GM19468 (cell line): Measurements from ENCODE around the gene CCDC12.

Experiments
- ATAC-seq: cut with Tn5 transposase; IDR thresholded peaks from one replicate; pipeline ENCODE4 v1.9.1; 2021; ENCODE audit warnings: mild to moderate bottlenecking, moderate library complexity, moderate number of reproducible peaks; ENCODE audit not compliant: unreplicated experiment; ENCODE audit errors: extremely low read depth

CCDC12 gene

DNA sequence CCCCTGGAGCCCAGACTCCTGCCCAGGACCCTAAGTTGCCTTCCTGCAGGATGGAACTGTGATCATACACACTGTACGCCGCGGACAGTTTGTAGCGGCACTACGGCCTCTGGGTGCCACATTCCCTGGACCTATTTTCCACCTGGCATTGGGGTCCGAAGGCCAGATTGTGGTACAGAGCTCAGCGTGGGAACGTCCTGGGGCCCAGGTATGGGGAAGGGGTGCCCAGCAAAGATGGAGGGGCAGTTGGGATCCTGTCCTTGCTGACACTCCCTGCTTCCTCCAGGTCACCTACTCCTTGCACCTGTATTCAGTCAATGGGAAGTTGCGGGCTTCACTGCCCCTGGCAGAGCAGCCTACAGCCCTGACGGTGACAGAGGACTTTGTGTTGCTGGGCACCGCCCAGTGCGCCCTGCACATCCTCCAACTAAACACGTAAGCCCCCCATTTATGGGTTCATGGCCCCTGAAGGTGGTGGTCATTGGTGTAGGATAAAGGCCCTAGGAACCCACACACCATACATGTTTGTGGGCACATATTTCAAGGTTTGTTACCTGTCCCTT lies 31.8 kb upstream of the CCDC12 start:
- ATAC-seq, result no peak

DNA sequence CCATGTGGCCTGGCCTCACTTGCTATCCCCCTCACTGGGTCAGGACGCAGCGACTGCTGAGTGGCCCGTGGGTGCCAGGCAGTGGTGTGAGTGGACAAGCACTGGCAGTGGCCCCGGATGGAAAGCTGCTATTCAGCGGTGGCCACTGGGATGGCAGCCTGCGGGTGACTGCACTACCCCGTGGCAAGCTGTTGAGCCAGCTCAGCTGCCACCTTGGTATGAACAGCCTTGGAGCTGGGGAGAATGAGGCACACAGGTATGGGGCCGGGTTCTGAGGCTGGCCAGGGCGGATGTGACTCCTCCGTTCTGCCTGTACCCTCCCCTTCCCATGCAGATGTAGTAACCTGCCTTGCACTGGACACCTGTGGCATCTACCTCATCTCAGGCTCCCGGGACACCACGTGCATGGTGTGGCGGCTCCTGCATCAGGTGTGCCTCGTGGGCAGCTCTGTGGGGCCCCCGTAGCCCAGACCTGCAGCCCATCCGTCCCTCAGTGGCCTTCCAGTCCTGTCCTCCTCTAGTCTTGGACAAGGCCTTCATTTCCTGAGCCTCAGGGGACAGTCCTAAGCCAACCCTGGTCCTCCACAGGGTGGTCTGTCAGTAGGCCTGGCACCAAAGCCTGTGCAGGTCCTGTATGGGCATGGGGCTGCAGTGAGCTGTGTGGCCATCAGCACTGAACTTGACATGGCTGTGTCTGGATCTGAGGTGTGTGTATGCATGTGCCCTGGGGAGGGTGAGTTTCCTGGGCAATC lies 31.1 kb upstream of the CCDC12 start:
- no peak for ATAC-seq

DNA sequence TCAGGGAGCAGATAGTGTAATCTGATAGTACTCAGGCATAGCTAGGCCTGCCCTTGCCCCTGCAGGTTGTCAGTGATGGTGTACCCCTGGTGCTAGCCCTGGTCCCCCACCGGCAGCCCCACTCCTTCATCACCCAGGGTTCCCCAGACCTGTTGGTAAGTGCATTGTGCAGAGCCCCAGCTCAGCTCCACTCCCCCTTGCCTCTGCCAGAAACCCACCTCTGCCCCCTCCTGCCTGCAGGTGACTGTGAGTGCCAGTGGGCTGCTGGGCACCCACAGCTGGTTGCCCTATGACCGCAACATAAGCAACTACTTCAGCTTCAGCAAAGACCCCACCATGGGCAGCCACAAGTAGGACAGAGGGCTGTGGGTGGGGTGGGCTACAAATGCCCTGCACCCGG lies 30.5 kb upstream of the CCDC12 start:
- ATAC-seq, result no peak

DNA sequence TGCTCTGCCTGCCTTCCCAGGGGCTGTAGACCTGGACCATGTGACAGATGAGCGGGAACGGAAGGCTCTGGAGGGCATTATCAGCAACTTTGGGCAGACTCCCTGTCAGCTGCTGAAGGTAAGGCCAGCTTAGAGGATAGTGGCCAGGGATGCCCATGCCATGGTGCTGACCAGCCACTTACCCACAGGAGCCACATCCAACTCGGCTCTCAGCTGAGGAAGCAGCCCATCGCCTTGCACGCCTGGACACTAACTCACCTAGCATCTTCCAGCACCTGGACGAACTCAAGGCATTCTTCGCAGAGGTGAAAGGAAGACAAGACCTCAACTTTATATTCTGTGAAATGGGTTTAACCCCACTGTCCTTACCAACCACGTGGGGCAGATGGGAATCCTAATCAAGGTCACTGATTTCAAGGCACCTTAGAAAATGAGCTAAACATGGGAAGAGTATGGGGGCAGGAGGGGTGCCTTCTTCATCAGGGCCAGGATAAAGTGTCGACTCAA lies 29.7 kb upstream of the CCDC12 start:
- no peak for ATAC-seq

DNA sequence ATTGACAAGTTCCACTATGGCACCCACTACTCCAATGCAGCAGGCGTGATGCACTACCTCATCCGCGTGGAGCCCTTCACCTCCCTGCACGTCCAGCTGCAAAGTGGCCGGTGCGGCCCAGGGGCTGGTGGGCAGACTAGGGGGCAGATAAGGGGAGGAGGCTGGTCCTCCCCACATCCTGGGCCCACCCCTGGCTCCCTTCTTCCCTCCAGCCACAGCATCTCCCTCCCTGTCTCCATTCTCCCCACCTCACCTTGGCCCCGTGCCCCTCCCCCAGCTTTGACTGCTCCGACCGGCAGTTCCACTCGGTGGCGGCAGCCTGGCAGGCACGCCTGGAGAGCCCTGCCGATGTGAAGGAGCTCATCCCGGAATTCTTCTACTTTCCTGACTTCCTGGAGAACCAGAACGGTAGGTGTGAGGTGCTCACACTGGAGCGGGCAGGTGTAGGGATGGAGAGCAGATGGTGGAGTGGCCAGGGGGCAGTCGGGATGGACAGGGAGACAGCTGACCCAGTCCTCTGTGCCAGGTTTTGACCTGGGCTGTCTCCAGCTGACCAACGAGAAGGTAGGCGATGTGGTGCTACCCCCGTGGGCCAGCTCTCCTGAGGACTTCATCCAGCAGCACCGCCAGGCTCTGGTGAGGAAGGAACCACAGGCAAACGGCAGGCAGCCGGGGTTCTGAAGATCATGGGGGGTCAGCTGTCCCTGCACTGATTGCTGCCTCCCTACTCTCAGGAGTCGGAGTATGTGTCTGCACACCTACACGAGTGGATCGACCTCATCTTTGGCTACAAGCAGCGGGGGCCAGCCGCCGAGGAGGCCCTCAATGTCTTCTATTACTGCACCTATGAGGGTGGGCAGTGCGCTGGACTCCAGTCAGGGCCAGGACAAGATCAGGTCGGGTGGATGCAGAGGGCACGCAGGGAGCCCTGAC lies 28.9 kb upstream of the CCDC12 start:
- ATAC-seq, result no peak

DNA sequence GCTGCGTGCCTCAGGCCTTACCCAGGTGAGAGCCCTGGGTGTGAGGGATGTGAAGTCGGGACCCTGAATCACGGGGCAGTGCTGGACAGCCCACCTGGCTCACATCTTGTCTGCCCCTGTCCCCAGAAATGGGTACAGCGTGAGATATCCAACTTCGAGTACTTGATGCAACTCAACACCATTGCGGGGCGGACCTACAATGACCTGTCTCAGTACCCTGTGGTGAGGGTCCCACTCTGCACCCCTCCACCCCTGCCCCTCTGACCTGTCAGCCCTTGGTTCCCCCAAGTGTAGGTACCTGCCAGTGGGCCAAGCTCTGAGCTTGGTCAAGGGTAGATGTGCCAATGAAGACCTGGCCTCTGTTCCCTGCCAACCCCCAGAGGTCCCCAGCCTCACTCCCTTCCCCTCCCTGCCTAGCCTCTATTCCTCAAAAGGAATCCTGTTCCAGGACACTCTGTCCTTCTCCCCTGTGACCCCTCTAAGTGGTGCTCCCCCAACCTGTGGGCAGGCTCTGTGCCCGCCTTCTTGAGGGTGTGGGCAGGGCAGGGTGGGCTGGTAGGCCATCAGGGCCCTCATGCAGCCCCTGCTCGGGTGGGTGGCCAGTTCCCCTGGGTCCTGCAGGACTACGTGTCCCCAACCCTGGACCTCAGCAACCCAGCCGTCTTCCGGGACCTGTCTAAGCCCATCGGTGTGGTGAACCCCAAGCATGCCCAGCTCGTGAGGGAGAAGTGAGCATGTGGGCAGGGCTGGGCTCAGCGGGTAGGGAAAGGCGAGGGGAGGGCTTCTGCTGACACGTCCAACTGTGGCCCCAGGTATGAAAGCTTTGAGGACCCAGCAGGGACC lies 28.0 kb upstream of the CCDC12 start:
- no peak for ATAC-seq

DNA sequence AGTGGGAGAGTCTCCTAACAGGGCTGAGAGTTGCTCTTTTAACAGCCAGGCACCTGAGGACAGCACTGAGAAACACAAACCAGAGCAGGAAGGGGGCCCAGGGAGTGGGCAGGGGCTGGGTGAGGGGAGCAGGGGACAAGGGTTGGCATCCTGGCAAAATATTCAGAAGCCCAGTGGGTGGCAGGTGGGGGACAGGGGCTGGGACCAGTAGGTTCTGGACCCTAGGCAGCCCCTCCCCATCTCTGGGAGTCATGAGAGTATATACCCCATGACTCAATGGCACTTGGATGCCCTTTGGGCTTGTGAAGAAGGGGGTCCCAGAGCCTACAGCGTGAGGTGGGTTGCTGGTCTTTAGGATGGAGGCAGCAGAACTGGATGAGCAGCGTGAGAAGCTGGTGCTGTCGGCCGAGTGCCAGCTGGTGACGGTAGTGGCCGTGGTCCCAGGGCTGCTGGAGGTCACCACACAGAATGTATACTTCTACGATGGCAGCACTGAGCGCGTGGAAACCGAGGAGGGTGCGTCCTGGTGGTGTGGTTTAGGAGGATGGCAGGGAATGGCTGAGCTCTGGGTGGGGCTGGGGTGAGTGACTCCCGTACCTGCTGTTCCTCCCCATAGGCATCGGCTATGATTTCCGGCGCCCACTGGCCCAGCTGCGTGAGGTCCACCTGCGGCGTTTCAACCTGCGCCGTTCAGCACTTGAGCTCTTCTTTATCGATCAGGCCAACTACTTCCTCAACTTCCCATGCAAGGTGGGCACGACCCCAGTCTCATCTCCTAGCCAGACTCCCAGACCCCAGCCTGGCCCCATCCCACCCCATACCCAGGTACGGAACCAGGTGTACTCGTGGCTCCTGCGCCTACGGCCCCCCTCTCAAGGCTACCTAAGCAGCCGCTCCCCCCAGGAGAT lies 27.2 kb upstream of the CCDC12 start:
- no peak for ATAC-seq

DNA sequence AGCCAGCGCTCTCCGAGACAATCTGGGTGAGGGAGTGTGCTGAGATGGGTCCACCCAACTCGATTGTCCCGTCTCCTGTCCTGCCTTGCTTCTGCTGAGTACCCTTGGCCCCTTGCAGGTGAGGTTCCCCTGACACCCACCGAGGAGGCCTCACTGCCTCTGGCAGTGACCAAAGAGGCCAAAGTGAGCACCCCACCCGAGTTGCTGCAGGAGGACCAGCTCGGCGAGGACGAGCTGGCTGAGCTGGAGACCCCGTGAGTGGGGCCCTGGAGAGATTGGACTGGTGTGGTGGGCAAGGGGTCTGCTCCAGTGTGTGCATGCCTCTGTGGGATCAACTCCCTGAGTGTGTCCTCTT lies 26.5 kb upstream of the CCDC12 start:
- no peak for ATAC-seq

DNA sequence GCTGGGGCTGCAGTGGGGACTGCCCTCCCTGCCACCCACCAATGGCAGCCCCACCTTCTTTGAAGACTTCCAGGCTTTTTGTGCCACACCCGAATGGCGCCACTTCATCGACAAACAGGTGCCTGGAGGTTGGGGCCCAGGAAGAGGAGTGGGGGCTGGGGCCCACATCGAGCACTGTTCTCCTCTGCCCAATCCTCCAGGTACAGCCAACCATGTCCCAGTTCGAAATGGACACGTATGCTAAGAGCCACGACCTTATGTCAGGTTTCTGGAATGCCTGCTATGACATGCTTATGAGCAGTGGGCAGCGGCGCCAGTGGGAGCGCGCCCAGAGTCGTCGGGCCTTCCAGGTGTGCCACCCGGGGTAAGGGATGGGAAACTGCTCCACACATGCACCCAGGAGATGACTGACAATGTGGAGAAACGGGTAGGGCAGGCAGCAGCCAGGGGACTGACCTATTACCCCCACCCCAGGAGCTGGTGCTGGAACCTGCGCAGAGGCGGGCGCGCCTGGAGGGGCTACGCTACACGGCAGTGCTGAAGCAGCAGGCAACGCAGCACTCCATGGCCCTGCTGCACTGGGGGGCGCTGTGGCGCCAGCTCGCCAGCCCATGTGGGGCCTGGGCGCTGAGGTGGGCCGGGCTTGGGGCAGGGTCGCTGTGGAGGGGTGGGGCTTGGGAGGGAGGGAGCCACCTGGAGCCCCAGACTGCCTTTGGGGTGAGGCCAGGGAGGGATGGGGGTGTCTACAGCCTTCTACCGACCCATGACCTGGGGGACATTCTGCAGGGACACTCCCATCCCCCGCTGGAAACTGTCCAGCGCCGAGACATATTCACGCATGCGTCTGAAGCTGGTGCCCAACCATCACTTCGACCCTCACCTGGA lies 25.9 kb upstream of the CCDC12 start:
- ATAC-seq, result no peak

DNA sequence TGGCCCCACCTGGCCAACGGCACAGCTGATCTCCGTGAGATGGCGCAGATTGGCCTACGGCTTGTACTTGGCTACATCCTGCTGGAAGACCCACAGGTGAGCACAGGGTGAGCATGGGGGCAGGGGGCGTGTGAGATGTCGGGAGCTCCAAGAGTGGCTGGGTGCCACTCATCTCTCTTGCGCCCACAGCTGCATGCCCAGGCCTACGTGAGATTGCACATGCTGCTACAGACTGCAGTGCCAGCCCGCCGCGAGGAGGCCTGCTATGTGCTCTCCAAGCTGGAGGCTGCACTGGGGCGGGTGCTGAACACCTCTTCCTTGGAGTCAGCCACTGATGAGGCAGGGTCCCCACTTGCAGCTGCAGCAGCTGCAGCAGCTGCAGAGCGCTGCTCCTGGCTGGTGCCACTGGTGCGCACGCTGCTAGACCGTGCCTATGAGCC lies 25.2 kb upstream of the CCDC12 start:
- no peak for ATAC-seq

DNA sequence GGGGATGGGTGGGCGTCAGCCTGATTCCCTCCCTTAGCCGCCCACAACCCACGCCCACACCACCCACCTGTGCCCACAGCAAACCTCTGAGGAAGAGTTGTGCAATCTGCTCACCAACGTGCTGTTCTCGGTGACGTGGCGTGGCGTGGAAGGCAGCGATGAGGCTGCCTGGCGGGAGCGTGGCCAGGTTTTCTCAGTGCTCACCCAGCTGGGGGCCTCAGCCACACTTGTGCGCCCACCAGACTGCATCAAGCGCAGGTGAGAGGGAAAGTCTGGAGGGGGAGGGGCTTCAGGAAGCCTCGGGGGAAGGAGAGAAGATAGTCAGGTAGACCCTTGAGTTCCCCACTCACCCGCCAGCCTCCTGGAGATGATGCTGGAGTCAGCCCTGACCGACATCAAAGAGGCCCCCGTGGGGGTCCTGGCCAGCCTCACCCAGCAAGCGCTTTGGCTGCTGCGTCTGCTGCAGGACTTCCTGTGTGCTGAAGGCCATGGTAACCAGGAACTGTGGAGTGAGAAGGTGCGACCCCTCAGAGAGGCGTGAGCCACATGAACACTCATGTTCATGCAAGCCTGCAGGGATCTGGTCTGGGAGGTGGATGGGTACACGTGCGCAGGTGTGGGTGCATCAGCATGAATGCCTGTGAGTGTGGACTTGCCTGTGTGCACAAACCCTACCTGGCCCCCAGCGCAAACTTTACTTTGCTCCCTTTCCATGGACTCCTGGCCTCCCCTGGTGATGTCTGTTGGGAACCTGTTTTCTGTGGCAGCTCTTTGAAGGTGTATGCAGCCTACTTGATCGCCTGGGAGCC lies 24.6 kb upstream of the CCDC12 start:
- ATAC-seq, result no peak

DNA sequence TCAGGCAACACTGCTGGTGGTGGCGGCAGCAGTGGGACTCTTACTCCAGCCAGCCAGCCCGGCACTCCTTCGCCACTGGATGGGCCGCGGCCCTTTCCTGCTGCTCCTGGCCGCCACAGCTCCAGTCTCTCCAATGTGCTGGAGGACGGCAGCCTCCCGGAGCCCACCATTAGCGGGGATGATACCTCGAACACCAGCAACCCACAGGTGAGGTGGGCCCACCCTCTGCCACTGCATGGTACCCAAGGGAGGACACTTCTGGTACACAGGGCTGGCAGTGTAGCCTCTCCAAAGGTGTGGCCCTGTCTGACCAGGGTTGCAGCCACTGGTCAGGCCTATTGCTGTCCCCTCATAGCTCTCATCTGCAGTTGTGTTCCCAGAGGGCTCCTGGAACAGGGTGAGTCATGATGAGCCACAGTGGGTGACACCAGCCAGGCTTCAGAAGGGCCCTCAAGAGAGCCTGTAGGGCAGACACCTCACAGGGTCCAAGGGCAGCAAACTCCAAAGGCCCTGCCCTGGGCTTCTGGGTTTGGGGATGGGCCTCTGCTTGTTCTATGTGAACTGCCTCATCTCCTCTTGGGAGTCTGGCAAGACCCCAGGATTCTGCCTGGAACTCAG lies 23.8 kb upstream of the CCDC12 start:
- ATAC-seq, result no peak

DNA sequence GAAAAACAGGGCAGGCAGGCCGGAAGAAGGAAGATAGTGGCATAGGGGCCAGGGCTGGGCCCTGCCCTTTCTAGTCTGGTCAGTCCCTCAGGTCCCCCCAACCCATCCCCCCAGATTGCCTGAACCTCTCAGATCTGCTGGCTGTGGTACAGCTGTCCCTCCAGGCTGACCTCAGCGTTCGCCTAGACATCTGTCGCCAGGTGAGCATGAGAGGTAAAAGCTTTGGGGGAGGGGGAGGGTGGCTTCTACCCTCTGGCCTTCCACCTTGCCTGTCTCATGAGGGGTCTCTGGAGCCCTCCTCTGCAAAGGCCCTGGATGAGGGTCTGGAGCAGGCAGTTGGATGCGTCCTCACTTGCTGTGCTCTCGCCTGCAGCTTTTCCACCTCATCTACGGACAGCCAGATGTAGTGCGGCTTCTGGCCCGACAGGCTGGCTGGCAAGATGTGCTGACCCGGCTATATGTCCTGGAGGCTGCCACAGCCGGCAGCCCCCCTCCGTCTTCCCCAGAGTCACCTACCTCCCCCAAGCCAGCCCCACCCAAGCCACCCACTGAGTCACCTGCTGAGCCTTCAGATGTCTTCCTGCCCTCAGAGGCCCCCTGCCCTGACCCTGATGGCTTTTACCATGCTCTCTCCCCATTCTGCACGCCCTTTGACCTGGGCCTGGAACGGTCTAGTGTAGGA lies 23.1 kb upstream of the CCDC12 start:
- no peak for ATAC-seq

DNA sequence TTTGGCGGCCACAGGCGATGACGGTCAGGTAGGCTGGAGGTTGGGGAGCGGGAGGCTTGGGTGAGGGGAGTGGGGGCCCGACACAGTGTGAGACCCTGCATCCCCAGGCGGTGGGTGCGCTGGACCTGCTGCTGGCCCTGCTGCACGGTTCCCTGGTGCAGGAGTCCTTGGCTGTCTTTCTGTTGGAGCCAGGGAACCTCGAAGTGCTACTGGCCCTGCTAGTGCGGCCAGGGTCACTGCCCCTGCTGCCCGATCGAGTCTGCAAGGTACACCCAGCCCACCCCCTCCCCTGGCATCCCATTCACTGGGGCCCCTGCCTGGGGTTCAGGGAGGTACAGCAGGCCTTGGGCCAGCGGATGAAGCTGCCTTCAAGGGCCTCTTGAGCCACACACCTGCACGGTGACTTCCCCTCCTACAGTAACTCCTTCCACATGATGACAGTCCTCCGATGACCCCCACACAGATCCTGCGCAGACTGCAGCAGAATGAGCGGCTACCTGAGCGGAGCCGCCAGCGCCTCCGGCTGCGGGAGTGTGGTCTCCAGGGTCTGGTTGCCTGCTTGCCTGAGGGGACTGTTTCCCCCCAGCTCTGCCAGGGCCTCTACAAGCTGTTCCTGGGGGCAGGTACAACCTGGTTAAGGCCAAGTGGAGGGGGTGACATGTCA lies 22.4 kb upstream of the CCDC12 start:
- no peak for ATAC-seq

DNA sequence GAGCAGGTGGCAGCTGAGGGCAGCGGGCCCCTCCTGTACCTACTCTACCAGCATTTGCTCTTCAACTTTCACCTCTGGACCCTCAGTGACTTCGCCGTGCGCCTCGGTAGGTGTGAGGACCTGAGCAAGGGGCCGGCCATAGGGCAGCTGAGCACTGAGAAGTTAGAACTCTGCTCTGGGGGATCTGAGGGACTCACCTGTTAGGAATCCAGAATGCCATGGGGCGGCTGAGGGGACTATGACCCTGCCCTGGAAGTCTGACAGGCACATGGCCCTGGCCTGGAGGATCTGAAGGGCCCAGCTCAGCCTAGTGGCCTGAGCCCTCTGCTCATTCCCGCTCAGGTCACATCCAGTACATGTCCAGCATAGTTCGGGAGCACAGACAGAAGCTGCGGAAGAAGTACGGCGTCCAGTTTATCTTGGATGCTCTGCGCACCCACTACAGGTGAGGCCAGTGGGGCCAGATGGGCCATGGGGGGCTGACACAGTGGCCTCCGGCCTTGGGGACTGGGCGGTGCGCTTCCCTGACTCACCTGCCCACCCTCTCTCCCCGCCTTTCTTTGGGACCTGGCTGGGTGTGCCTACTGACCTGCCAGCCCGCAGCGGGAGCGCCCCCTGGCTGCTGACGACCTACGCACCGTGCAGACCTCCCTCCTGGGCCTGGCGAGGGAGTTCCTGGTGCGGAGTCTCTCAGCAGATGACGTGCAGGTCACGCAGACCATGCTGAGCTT lies 21.7 kb upstream of the CCDC12 start:
- ATAC-seq, result no peak
